Choroid plexus epithelial cell (primary cell): Measurements from ENCODE around the gene EPX.

ENCODE experiments used
- DNase-seq: peaks from one replicate; pipeline ENCODE4 v3.0.0-alpha.2; 2010; ENCODE audit warnings: low read depth
- H3K4me3 ChIP-seq: 2 replicates; pipeline ENCODE4 v1.5.1; 2011; ENCODE audit warnings: low read depth, mild to moderate bottlenecking, control low read depth, low read length, moderate library complexity
- CTCF ChIP-seq: conservative IDR thresholded peaks from 2 replicates; pipeline ENCODE4 v1.5.1; 2011; ENCODE audit warnings: low read depth, mild to moderate bottlenecking, control low read depth, inconsistent platforms, low read length, moderate library complexity

The EPX gene

GRCh38 chr17:58242171-58242784, 49.8 kb downstream of the EPX start:
- no peak for DNase-seq
- H3K4me3 ChIP-seq = no peak overlapping the region
- no peak for TF ChIP-seq CTCF

GRCh38 chr17:58244963-58245362, 52.4 kb downstream of the EPX start:
- DNase-seq = no peak
- no peak for TF ChIP-seq CTCF
- H3K4me3 ChIP-seq = no peak overlapping the region

GRCh38 chr17:58245428-58246103, 53.0 kb downstream of the EPX start:
- no peak for TF ChIP-seq CTCF
- DNase-seq = no peak
- no peak overlapping the region for H3K4me3 ChIP-seq

GRCh38 chr17:58246104-58246740, 53.7 kb downstream of the EPX start:
- no peak for TF ChIP-seq CTCF
- H3K4me3 ChIP-seq = no peak overlapping the region
- DNase-seq = no peak

GRCh38 chr17:58246781-58247180, 54.3 kb downstream of the EPX start:
- DNase-seq = no peak
- no peak for TF ChIP-seq CTCF
- H3K4me3 ChIP-seq = no peak overlapping the region

- DNase-seq = no peak
- H3K4me3 ChIP-seq = no peak overlapping the region
- TF ChIP-seq CTCF = no peak
Measured at GRCh38 chr17:58247511-58248363, 55.2 kb downstream of the EPX start.
